KG1 (cell line): Measurements from ENCODE around the gene IVD.

Source experiments
- DNase-seq: peaks from one replicate; lab custom pipeline; 2025; lab: John Stamatoyannopoulos, UW

IVD gene

GRCh38 chr15:40405501-40406381 is at the start of gene IVD:
Gene IVD (plus strand): TSS chr15:40405795. CDS start chr15:40405828, 33 bp downstream.
- DNase-seq: peak; percentile 94

DNA sequence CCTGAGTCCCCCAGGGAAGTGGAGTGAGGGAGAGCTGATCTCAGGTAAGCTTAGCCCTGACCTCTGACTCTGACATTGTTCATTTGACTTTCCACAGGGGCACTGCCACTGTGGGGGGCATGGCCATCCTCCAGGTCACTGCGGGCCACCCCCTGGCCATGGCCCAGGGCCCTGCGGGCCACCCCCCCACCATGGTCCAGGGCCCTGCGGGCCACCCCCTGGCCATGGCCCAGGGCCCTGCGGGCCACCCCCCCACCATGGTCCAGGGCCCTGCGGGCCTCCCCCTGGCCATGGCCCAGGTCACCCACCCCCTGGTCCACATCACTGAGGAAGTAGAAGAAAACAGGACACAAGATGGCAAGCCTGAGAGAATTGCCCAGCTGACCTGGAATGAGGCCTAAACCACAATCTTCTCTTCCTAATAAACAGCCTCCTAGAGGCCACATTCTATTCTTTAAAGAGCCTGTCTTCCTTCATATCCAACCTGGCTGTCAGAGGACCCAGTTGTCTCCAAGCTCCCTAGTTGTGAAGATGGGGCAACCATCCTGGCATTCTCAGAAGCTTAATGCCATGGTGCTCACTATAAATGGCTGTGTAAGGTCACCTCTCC is 49.5 kb upstream of the IVD start:
- no peak for DNase-seq

DNA sequence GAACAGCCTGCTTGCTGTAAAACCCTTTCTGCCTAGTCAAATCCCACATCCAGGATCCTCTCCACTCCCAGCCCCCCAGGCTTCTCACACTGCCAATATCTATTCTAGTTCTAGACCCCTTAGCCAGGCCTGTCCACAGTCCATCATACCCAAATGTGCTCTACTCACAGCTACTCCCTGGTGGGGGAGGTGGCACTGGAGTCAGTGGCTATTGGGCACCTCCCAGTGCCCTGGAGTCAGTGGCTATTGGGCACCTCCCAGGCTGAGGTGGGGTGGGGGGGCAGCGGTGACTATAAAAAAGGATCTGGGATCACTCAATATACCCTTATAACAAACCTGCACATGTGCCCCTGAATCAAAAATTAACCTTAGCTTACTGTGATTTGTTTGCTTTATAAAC is 48.3 kb upstream of the IVD start:
- no peak for DNase-seq

GRCh38 chr15:40357723-40358470 is 47.7 kb upstream of the IVD start, which contains the start of gene DISP2:
Gene DISP2 (plus strand): TSS chr15:40358219. CDS start chr15:40358322, 103 bp downstream.
- peak; percentile 28 for DNase-seq

- no peak for DNase-seq
Measured at GRCh38 chr15:40358471-40359353, 46.9 kb upstream of the IVD start.

DNA sequence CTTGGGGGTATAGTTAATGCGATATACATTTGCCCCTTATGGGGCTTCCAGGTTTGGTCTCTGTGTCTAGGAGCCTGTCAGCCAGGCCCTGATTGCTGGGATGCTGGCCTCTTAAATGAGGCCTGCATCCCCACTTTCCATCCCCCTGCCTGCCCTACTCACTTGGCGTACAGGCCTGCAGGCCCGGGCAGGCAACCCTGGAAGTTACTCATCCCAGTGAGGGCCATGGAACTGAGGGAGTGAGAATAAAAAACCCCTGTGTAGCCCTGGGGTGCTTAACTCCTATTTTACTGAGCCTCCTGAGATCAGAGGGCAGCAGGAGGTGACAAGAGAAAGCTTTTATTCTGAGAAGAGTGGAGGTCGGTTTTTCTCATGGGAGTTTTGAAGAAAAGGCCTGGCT is 45.6 kb upstream of the IVD start:
- DNase-seq: no peak

DNA sequence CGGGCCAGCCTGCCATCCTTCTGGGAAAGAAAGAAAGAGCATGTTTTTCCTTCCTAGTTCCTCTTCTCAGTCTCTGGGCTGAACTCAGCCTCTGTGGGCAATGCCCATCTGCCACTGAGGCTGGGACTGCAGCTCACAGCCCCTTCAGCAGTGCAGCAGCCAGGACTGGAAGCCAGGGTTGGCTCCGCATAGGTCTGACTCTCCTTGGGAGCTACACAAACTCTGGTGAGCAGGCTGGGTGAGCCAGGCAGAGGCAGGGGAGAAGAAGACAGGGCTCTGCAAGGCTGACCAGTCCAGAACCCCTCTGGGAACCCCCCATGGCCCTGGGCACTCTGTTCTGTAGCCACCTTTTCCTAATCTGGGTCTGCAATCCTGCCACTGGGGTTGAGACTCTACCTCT is 44.0 kb upstream of the IVD start:
- no peak for DNase-seq

- DNase-seq: no peak
Measured at GRCh38 chr15:40363611-40364010, 42.0 kb upstream of the IVD start.

DNA sequence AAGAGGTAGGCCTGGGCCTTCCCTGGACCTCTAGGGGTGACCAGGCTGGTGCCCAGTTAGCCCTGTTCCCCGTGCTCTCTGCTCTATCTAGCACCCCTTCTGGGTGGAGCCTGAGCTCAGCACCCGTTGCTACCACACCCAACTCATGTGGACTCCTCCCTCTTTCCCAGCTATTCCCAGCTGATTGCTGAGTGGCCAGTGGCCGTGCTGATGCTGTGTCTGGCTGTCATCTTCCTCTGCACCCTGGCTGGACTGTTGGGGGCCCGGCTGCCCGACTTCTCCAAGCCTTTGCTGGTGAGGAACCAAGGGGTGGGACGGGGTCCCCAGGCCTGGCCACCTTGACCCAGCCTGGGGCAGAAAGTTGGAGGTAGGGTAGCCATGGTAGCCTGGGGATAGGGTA is 41.3 kb upstream of the IVD start:
- no peak for DNase-seq

DNA sequence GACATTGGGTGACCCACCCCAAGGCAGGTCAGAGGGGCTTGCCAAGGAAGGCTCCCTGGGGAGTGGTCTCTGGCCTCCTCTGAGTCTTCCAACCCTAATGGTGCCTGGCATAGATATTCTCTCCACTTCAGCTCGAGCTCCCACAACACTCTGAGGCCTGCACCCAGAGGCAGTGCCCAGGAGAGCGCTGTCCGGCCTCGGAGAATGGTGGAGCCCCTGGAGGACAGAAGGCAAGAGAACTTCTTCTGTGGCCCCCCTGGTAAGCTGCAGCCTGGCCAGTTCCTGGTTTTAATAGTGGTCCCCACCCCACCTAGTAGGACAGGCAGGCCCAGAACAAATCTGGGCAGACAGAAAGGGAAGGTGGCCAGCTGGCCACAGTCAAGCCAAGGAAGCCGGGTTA is 40.6 kb upstream of the IVD start:
- no peak for DNase-seq

DNA sequence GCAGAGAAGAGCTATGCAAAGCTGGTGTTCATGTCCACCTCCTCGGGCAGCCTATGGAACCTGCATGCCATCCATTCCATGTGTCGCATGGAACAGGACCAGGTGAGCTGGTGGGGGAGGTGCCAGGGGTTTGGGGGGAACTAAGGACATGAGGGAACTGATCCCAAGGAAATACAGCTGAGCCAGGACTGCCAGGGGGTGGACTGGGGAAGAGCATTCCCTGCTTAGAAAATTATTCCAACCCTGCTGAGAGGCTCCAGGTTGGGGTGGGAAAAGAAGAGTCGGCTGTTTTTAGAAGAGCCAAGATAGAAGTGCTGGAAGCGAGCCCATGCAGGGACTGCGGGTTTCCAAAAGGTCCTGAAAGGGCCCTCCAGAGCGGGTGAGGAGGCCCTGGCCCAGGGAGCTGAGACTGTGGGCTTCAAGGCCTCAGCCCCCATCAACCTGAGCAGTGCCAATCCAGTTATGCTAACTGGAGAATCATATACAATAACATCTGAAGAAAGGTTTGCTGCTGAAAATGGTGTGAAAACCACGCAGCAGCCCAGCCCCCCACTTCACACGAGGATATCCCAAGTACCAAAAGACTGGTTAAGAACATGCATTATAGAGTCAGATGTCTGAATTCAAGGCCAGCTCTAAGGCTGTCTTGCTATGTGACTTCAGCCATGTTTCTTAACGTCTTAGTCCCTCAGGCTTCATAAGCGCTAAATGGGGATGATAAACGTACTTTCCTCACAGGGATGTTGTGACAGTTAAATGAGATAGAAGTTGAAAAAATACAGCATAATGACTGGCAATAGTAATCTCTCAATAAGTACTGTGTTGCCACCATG is 39.8 kb upstream of the IVD start:
- no peak for DNase-seq

DNA sequence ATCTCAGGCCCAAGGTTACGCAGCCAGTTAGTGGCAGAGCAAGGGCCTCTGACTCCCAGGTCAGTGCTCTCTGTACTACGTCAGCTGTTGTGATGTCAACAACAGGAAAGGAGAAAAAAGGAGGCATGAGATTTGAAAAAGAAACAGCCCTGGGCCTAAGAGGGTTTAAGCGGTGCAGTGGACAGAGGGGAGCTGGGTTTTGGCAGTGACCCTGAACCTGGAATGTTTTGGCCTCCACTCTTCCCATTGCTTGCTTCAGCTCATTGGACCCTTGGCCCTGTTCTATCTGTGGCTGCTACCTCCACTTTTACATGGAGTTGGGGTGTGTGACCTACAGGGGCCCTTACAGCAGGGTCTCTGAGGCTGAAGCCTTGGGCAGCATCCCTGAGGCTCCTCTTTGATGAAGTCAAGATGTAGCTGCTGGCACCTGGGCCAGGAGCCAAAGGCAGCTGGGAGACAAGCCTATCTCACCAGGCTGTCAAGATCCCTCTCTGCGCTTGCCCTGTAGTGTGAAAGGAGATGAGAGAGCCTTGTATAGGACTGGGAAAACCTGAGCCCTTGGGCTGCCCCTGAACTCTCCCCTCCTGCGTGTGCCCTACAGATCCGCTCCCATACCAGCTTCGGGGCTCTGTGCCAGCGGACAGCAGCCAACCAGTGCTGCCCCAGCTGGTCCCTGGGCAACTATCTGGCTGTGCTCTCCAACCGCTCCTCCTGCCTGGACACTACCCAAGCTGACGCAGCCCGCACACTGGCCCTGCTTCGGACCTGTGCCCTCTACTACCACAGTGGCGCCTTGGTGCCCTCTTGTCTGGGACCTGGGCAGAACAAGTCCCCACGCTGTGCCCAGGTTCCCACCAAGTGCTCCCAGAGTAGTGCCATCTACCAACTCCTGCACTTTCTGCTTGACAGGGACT is 38.9 kb upstream of the IVD start:
- no peak for DNase-seq

DNA sequence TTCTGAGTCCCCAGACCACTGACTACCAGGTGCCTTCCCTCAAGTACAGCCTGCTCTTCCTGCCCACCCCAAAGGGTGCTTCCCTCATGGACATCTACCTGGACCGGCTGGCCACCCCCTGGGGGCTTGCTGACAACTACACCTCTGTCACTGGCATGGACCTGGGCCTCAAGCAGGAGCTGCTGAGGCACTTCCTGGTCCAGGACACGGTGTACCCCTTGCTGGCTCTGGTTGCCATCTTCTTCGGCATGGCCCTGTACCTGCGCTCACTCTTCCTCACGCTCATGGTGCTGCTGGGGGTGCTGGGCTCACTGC is 38.3 kb upstream of the IVD start:
- no peak for DNase-seq

- DNase-seq: peak; percentile 73
Measured at GRCh38 chr15:40367686-40368611, 37.6 kb upstream of the IVD start.

DNA sequence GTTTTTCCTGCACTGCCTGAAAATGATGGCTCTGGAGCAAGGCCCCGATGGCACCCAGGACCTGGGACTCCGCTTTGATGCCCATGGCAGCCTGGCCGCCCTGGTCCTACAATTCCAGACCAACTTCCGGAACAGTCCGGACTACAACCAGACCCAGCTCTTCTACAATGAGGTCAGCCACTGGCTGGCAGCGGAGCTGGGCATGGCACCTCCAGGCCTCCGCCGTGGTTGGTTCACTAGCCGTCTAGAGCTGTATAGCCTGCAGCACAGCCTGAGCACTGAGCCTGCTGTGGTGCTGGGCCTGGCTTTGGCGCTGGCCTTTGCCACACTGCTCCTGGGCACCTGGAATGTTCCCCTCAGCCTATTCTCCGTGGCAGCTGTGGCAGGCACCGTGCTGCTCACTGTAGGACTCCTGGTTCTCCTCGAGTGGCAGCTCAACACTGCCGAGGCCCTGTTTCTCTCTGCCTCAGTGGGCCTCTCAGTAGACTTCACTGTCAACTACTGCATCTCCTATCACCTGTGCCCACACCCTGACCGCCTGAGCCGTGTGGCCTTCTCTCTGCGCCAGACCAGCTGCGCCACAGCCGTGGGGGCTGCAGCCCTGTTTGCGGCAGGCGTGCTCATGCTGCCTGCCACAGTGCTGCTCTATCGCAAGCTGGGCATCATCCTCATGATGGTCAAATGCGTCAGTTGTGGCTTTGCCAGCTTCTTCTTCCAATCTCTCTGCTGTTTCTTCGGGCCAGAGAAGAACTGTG is 36.7 kb upstream of the IVD start:
- no peak for DNase-seq

GRCh38 chr15:40369474-40369869 is 36.1 kb upstream of the IVD start:
- no peak for DNase-seq

- no peak for DNase-seq
Measured at GRCh38 chr15:40369971-40370370, 35.6 kb upstream of the IVD start.

DNA sequence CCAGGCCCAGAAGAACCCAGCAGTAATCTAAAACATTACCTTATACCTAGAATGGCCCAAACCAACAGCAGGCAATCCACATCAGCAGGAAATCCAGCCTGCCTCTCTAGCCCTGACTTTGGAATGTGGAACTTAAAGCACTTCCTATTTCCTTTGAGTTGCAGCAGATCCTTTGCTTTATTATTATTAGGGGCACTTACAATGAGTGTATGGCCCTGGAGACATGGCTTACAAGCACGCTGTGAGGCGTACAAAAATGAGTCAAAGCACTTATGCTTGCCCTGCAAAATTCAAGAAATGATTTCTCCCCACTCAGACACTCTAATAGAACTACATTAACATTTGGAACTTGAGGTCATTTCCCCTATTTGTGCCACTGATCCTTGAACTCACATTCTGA is 32.6 kb upstream of the IVD start:
- DNase-seq: no peak
